Keratinocyte (primary cell): Measurements from ENCODE around the gene FOCAD. TPM values are rescaled to one million over a fixed set of nuclear protein-coding genes. Genes with fewer than 3 reads are reported as not detected.

Experiments used
- DNase-seq: peaks from one replicate; pipeline ENCODE4 v3.0.0-alpha.2; 2011; ENCODE audit warnings: low read depth, missing footprints, low spot score
- FAIRE-seq: peaks from 2 replicates; lab custom pipeline; 2011; peaks lifted over from hg19 to GRCh38; lab: Jason Lieb, UNC
- H2AFZ ChIP-seq: 2 replicates; pipeline ENCODE4 v1.6.0; 2012; ENCODE audit warnings: low read length, control low read depth, inconsistent platforms; ENCODE audit not compliant: control insufficient read depth
- H3K27ac ChIP-seq: 2 replicates; pipeline ENCODE4 v1.5.1; 2011; ENCODE audit warnings: low read length; ENCODE audit not compliant: control insufficient read depth, insufficient read depth
- H3K27me3 ChIP-seq: 3 replicates; pipeline ENCODE4 v1.6.0; 2011; ENCODE audit warnings: low read length; ENCODE audit not compliant: control insufficient read depth, insufficient read depth; ENCODE audit errors: extremely low read depth
- H3K36me3 ChIP-seq, 2 experiments: 2 replicates in 1 of 2; 3 replicates in 1 of 2; pipeline ENCODE4 v1.5.1; 2011; ENCODE audit warnings: low read length in 2 of 2, mild to moderate bottlenecking in 1 of 2; ENCODE audit not compliant: control insufficient read depth in 2 of 2, insufficient read depth in 2 of 2; ENCODE audit errors: extremely low read depth in 1 of 2
- H3K4me1 ChIP-seq: 3 replicates; pipeline ENCODE4 v1.5.1; 2011; ENCODE audit warnings: low read length; ENCODE audit not compliant: control insufficient read depth, insufficient read depth; ENCODE audit errors: extremely low read depth
- H3K4me2 ChIP-seq: 3 replicates; pipeline ENCODE4 v1.6.0; 2011; ENCODE audit warnings: low read depth, low read length; ENCODE audit not compliant: control insufficient read depth, insufficient read depth; ENCODE audit errors: extremely low read depth
- H3K4me3 ChIP-seq, 3 experiments: fragments of 200-600 bp in 1 of 3; sonication (generic) in 1 of 3; 2 replicates in 2 of 3; 3 replicates in 1 of 3; pipeline ENCODE4 v1.5.1; 2011 to 2016; ENCODE audit warnings: low read length in 3 of 3, mild to moderate bottlenecking in 3 of 3, control low read depth in 2 of 3, inconsistent platforms in 1 of 3, low read depth in 1 of 3, mixed read lengths in 1 of 3, mixed run types in 1 of 3, moderate library complexity in 1 of 3; ENCODE audit not compliant: control insufficient read depth in 2 of 3, insufficient read depth in 2 of 3; ENCODE audit errors: extremely low read depth in 1 of 3
- H3K79me2 ChIP-seq: 2 replicates; pipeline ENCODE4 v1.6.0; 2012; ENCODE audit warnings: low read length; ENCODE audit not compliant: control insufficient read depth, insufficient read depth
- H3K9ac ChIP-seq: 3 replicates; pipeline ENCODE4 v1.6.0; 2011; ENCODE audit warnings: low read length; ENCODE audit not compliant: control insufficient read depth, insufficient read depth; ENCODE audit errors: extremely low read depth
- H3K9me1 ChIP-seq: 3 replicates; pipeline ENCODE4 v1.6.0; 2011; ENCODE audit warnings: low read length; ENCODE audit not compliant: control insufficient read depth, insufficient read depth; ENCODE audit errors: extremely low read depth
- H3K9me3 ChIP-seq: 2 replicates; pipeline ENCODE4 v1.5.1; 2012; ENCODE audit warnings: low read depth, low read length; ENCODE audit not compliant: control insufficient read depth
- H4K20me1 ChIP-seq: 3 replicates; pipeline ENCODE4 v1.6.0; 2011; ENCODE audit warnings: low read length; ENCODE audit not compliant: control insufficient read depth, insufficient read depth; ENCODE audit errors: extremely low read depth
- CTCF ChIP-seq, 3 experiments: IDR thresholded peaks in 1 of 3; conservative IDR thresholded peaks in 1 of 3; optimal IDR thresholded peaks in 1 of 3; 2 replicates in 2 of 3; 3 replicates in 1 of 3; pipeline versions ENCODE3 to v1.5.1; 2011; ENCODE audit warnings: low read length in 3 of 3, mild to moderate bottlenecking in 3 of 3, moderate library complexity in 2 of 3, control low read depth in 1 of 3, inconsistent platforms in 1 of 3; ENCODE audit not compliant: insufficient read depth in 2 of 3; ENCODE audit errors: extremely low read depth in 1 of 3
- EZH2 ChIP-seq: IDR thresholded peaks from one replicate; pipeline ENCODE4 v1.6.1; 2012; ENCODE audit warnings: inconsistent platforms, mild to moderate bottlenecking, low read length, moderate library complexity
- dilution Hi-C: fragments of 300-500 bp; cut with MboI; formaldehyde crosslinking; loops from one replicate; pipeline ENCODE4 v1.7.0; 2020; ENCODE audit warnings: low sequenced_read_pairs; ENCODE audit not compliant: extremely low pct_ligation_motif_present
- polyA plus RNA-seq, 5 experiments: library from polyadenylated mRNA; depleted of rRNA in 3 of 5; stranded (reverse) in 3 of 5; stranded (forward) in 1 of 5; unstranded in 1 of 5; fragments of >200 nt; gene quantifications; 1 replicate in 1 of 5; 2 replicates in 3 of 5; 3 replicates in 1 of 5; pipeline versions ENCODE4 v1.2.1 to v1.2.3, GENCODE V29; 2011 to 2012; ENCODE audit warnings: missing spikeins in 2 of 5, low read depth in 1 of 5, low replicate concordance in 1 of 5

Gene FOCAD
- polyA plus RNA-seq, 1 donor (not counting 4 experiments of a cell fraction or from before 2014, with no cell fraction given) = 33.1 TPM

GRCh38 chr9:20702570-20702969 lies 18.5 kb downstream of the FOCAD start:
- H3K4me1 ChIP-seq = no peaks in the 10 kb centered on the region
- FAIRE-seq (no peak), DNase-seq (no peak)
- no peaks in the 10 kb centered on the region for H3K27me3 ChIP-seq
- H3K4me2 ChIP-seq = no peak overlapping the region
- no peaks in the 10 kb centered on the region for H3K9me3 ChIP-seq
- no peak overlapping the region for H3K9ac ChIP-seq
- no peaks in the 10 kb centered on the region for H3K79me2 ChIP-seq
- H3K36me3 ChIP-seq = no peaks in the 10 kb centered on the region
- no peaks in the 10 kb centered on the region for H4K20me1 ChIP-seq
- H3K9me1 ChIP-seq = no peaks in the 10 kb centered on the region
- TF ChIP-seq CTCF (optimal IDR thresholded peaks at IDR 0.05 in 1 of 3, IDR thresholded peaks at IDR 0.05 in 1 of 3, conservative IDR thresholded peaks at IDR 0.05 in 1 of 3; ENCODE audit: extremely low read depth in 1 of 3, insufficient read depth in 2 of 3, low read length in 3 of 3) = no peak
- TF ChIP-seq EZH2 = no peak
- H3K27ac ChIP-seq = no peak overlapping the region
- H2AFZ ChIP-seq = no peak overlapping the region
- H3K4me3 ChIP-seq = no peak overlapping the region
- dilution Hi-C loops = no loop called here

GRCh38 chr9:20703146-20703545 lies 19.1 kb downstream of the FOCAD start:
- H3K4me2 ChIP-seq = no peak overlapping the region
- TF ChIP-seq EZH2 (no peak), CTCF (optimal IDR thresholded peaks at IDR 0.05 in 1 of 3, IDR thresholded peaks at IDR 0.05 in 1 of 3, conservative IDR thresholded peaks at IDR 0.05 in 1 of 3; ENCODE audit: extremely low read depth in 1 of 3, insufficient read depth in 2 of 3, low read length in 3 of 3) (no peak)
- no peak overlapping the region for H3K9ac ChIP-seq
- no peaks in the 10 kb centered on the region for H3K9me3 ChIP-seq
- H4K20me1 ChIP-seq = no peaks in the 10 kb centered on the region
- no peaks in the 10 kb centered on the region for H3K36me3 ChIP-seq
- H3K27me3 ChIP-seq = no peaks in the 10 kb centered on the region
- dilution Hi-C loops = no loop called here
- H3K4me3 ChIP-seq = no peak overlapping the region
- H3K9me1 ChIP-seq = no peaks in the 10 kb centered on the region
- no peaks in the 10 kb centered on the region for H3K79me2 ChIP-seq
- H3K4me1 ChIP-seq = no peaks in the 10 kb centered on the region
- DNase-seq (no peak), FAIRE-seq (no peak)
- no peak overlapping the region for H2AFZ ChIP-seq
- H3K27ac ChIP-seq = no peak overlapping the region
